BJ (cell line): ENCODE measurements around the gene ATG7. TPM values are rescaled to one million over a fixed set of nuclear protein-coding genes. Genes with fewer than 3 reads are reported as not detected.

ENCODE experiments used
- CTCF ChIA-PET: fragments of 350-600 bp; formaldehyde crosslinking; extraction: SDS; loops from one replicate; lab custom pipeline; 2021; ENCODE audit warnings: antibody characterized with exemption, inconsistent platforms; lab: Yijun Ruan, JAX
- POLR2A ChIA-PET: fragments of 300-600 bp; sonication (Branson Sonifier 250); formaldehyde crosslinking; extraction: SDS; loops from one replicate; lab custom pipeline; 2021; ENCODE audit warnings: antibody characterized with exemption; lab: Charles Lee
- DNase-seq: peaks from one replicate; pipeline ENCODE4 v3.0.0-alpha.2; 2011; ENCODE audit warnings: low read depth
- H3K27me3 ChIP-seq: 2 replicates; pipeline ENCODE4 v1.6.0; 2011; ENCODE audit warnings: low read length; ENCODE audit not compliant: control insufficient read depth, insufficient read depth
- H3K36me3 ChIP-seq: 2 replicates; pipeline ENCODE4 v1.5.1; 2011; ENCODE audit warnings: low read length; ENCODE audit not compliant: control insufficient read depth, insufficient read depth
- H3K4me3 ChIP-seq: 2 replicates; pipeline ENCODE4 v1.5.1; 2011; ENCODE audit warnings: low read depth, mild to moderate bottlenecking, control low read depth, low read length
- CTCF ChIP-seq: IDR thresholded peaks from 2 replicates; pipeline ENCODE4 v1.5.1; 2011; ENCODE audit warnings: low read depth, mild to moderate bottlenecking, control low read depth, inconsistent platforms, low read length, moderate library complexity; ENCODE audit not compliant: insufficient read depth
- polyA plus RNA-seq: library from polyadenylated mRNA; depleted of rRNA; stranded (reverse); fragments of >200 nt; gene quantifications from 2 replicates; pipeline ENCODE4 v1.2.3, GENCODE V29; 2011

The ATG7 gene
- polyA plus RNA-seq, 1 experiment = 26.2 TPM

DNA sequence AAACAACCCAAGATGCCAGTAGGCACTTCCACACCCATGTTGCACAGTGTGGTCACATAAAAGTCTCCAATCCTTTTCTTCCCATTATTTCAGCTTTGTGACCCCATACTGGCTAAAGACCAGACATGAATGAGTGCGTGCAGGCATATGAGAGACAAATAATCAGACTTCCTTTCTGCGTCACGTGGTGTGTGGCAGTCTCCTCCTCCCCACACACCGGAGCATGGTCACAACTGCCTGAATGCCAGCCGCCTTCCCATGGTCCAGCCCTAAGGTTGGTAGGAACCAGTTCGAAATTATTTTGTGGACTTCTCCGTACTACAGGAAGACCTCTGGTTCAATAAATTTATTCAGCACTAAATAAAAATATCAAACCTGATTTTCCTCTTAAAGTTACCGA is 306.0 kb downstream of the ATG7 start:
- no peaks in the 10 kb centered on the region for H3K27me3 ChIP-seq
- ChIA-PET POLR2A (no interaction called here), CTCF (no interaction called here)
- TF ChIP-seq CTCF = no peak
- H3K36me3 ChIP-seq = peaks cover 2% of the 10 kb centered on the region; the same call in 1 of the 2 replicates
- DNase-seq = no peak
- H3K4me3 ChIP-seq = no peak overlapping the region

GRCh38 chr3:11580645-11581044 is 308.4 kb downstream of the ATG7 start:
- no peak for TF ChIP-seq CTCF
- Histone ChIP-seq H3K4me3 (no peak overlapping the region), H3K36me3 (no peaks in the 10 kb centered on the region), H3K27me3 (no peaks in the 10 kb centered on the region)
- DNase-seq = no peak
- ChIA-PET CTCF (interaction anchor here (0.8 kb wide), 1 partner anchor 15 kb away, joined by 3 read pairs; no protein-coding TSS in a partner anchor), POLR2A (interaction anchor here (0.6 kb wide), 1 partner anchor 18 kb away, joined by 3 read pairs; no protein-coding TSS in a partner anchor)

DNA sequence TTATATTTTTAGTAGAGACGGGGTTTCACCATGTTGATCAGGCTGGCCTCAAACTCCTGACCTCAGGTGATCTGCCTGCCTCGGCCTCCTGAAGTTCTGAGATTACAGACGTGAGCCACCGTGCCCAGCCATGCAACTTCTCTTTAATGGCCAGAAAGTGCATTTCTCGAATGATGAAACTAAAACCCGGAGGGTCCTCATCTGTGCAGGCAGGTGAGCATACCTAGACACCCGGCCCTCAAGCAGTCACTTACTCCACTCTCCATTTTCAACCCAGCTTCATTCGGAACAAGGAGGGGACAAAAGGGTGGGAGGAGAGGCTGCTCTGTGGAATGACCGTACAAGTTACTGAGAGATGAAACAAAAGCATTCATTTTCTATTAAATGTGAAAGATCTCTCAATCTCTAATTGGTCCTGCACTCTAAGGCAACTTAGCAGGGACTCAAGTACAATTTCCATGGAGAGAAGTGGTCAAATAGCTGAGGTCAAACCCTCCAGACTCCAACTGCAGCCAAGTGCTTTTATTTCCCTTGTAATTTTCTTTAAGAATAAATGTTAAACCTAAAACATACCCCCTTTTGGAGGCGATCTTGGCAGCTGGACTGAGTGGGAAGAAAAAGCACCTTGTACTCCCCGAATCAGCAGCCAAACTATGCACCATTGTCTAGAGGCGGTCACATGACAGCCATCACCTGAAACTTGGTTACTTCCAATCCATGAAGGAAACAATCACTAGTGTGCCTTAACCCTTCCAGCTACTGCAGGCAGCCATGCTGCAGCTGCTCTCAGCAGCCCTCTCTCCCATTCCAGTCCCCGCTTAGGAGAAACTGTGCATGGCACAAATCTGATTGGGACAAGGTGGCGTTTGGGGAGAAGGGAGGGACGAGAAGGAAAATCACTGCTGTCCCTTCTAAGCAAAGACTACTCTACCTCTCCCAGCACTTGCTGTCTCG is 309.3 kb downstream of the ATG7 start:
- TF ChIP-seq CTCF = no peak
- POLR2A ChIA-PET = interaction anchor here (0.6 kb wide), 1 partner anchor 17 kb away, joined by 3 read pairs; no protein-coding TSS in a partner anchor
- peak overlapping the region; percentile 41 for H3K4me3 ChIP-seq
- no peaks in the 10 kb centered on the region for H3K27me3 ChIP-seq
- no peaks in the 10 kb centered on the region for H3K36me3 ChIP-seq
- CTCF ChIA-PET = interaction anchor here (0.8 kb wide), 1 partner anchor 16 kb away, joined by 3 read pairs; no protein-coding TSS in a partner anchor
- no peak for DNase-seq

DNA sequence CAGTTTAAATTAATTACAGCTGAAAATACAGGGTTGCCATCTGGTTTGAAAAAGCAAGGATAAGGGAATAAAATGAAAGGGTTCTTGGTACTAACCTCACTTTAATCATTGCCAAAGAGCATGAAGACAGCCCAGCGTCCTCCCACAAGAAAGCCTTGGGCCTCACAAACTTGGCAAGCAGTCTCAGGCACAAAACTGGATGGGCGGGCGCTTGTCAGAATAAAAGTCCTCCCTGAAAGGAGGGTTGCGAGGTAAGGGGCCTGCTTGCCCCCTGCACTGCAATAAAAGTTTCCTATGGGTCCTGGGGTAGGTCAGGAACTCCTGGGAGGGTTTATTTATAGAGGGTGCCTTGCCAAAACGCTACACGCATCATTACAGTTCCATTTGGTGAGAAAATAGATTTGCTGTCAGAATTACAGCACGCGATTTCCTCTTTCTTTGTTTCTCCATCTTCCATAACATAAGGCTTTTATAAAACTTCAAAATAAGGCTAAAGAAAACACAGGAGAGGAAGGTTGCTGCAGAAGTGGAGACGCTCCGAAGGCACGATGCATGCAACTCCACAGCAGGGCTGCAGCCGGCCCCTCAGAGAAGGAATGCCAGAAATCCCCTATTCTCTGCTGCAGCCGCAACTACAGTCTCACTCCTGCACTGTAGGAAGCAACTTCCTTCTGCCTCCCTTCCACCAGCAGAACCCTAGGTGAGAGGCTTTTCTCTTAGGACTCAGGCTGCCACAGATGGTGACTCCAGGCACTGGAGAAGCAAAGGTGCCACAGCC is 310.2 kb downstream of the ATG7 start:
- Histone ChIP-seq H3K27me3 (no peaks in the 10 kb centered on the region), H3K4me3 (peak overlapping the region; percentile 41), H3K36me3 (no peaks in the 10 kb centered on the region)
- ChIA-PET POLR2A (no interaction called here), CTCF (no interaction called here)
- TF ChIP-seq CTCF = no peak
- DNase-seq = peak; percentile 76

DNA sequence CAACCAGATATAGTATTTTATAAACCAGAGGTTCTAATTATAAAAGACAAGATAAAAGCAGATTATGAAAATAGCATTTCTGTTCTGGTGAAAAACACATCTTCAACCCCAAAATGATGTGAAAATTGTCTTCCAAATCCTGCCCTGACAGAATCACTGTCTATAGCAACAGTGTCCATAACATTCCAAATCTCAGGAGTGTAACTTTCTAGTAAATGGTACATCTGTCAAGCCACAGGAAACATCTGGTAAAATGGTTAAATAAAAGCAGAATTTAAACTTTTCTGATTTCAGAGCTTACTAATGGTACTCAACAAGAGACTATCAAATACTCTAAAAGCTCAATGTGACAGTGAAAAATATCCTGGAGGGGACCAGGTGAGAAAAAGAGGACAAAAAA is 311.0 kb downstream of the ATG7 start:
- ChIA-PET POLR2A (no interaction called here), CTCF (interaction anchor here (0.6 to 1.2 kb wide), 2 partner anchors 23 to 27 kb away, joined by 3 read pairs; no protein-coding TSS in a partner anchor)
- Histone ChIP-seq H3K36me3 (no peaks in the 10 kb centered on the region; the same call in 1 of the 2 replicates), H3K4me3 (no peak overlapping the region), H3K27me3 (no peaks in the 10 kb centered on the region)
- TF ChIP-seq CTCF = no peak
- DNase-seq = no peak
